ENCODE data around the gene RNMT.
"Not testable (repeated sequence)": the region's sequence is repeated elsewhere in the genome, so short reads cannot be mapped to it uniquely, and the experiment has no call there.

RNMT gene

GRCh38 chr18:13735681-13736080 lies 9.2 kb downstream of the RNMT start:
- DNase-seq (ENCODE audit: low read depth): no peak

- no peak for DNase-seq (ENCODE audit: low read depth)
Measured at GRCh38 chr18:13745696-13746095, 19.2 kb downstream of the RNMT start.

DNA sequence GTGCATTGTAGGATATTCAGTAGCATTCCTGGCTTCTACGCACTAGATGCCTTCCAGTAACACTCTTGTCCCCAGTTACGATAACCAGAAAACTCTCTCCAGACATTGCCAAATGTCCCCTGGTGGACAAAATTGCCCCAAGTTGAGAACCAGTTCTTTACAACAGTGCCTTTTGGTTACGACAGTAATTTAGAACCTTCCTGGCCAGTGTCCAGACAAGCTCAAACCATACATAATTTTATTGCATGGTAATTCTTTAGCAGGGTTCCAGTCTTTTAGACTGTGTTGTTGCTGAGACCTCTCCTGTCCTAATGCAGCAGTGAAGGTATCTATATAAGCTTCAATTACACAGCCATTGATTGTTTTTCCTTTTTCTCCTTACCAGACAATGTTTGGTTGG lies 20.2 kb downstream of the RNMT start:
- DNase-seq (ENCODE audit: low read depth): no peak

- not testable (repeated sequence) for DNase-seq (ENCODE audit: low read depth)
Measured at GRCh38 chr18:13751599-13751998, 25.1 kb downstream of the RNMT start.

- DNase-seq (ENCODE audit: low read depth): no peak
Measured at GRCh38 chr18:13756261-13756660, 29.8 kb downstream of the RNMT start.

GRCh38 chr18:13756671-13757070 lies 30.2 kb downstream of the RNMT start:
- DNase-seq (ENCODE audit: low read depth): no peak

DNA sequence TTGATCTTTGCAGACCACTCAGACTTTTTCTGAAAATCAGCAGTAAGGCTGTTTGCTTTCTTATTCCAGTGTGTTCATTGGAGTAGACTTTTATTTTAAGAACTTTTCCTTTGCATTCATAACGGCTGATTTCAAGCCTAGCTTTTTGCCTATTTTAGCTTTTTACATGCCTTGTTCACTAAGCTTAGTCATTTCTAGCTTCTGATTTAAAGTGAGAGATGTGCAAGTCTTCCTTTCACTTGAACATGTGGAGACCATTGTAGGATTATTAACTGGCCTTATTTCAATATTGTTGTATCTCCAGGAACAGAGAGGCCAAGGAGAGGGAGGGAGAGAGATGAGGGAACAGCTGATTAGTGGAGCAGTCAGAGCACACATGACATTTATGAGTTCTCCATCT lies 32.1 kb downstream of the RNMT start:
- DNase-seq (ENCODE audit: low read depth): no peak

GRCh38 chr18:13760047-13760446 lies 33.6 kb downstream of the RNMT start:
- no peak for DNase-seq (ENCODE audit: low read depth)

- no peak for DNase-seq (ENCODE audit: low read depth)
Measured at GRCh38 chr18:13762690-13763439, 36.4 kb downstream of the RNMT start.

- no peak for DNase-seq (ENCODE audit: low read depth)
Measured at GRCh38 chr18:13775058-13775457, 48.6 kb downstream of the RNMT start.

DNA sequence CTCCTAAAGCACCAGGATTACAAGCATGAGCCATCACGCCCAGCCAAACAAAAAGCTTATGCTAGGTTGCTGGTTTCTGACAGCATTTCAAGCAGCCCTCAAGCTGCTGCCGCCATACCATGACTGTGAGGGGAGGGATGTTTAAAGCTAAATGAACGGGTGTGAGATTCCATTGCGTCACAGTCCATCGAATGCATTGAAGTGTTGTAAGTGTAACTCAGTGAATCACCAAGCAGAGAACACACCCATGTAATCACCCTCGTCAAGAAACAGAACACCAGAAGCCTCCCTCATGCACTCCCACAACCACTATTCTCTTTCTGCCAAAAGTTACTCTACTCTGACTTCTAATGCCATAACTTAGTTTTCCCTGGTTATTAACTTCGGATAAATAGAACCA lies 64.7 kb downstream of the RNMT start:
- DNase-seq (ENCODE audit: low read depth): no peak

DNA sequence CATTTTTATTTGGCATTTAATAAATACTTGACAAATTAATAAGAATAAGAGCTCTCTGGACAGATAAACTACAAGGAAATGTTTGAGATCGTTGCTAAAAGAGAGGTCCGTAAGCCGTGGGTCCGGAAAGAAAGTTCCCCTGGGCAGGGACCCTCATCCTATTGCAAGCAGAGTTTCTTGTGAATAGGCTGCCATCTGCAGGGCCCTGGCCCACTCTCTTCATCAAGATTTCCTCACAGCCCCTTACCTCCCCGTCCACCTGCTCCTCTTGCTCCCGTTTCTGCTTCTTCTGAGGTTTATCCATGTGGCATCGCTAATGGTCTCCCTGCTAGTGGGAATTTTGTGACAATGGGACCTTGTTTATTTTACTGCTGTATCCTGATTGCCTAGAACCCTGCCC lies 67.3 kb downstream of the RNMT start:
- no peak for DNase-seq (ENCODE audit: low read depth)

DNA sequence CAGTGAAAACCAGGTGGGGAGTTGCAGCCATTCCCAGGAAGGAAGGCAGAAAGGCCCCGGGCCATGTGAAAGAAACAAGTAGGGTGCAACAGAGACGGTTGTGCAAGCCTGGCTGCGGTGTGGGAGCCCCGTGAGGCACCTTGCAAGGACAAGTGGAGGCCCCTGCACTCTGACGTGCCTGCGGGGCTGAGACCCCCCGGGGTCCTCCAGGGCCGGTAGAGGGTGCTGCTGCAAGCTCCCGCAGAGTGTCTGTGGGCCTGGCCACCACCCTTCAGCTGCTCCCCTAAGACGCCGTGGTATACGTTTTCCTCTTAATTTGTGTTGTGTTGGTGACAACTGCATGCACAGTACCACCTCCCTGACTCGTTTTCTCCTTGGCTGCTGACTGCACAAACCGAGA lies 70.0 kb downstream of the RNMT start:
- no peak for DNase-seq (ENCODE audit: low read depth)

GRCh38 chr18:13797157-13797611 lies 70.7 kb downstream of the RNMT start:
- no peak for DNase-seq (ENCODE audit: low read depth)

- DNase-seq (ENCODE audit: low read depth): no peak
Measured at GRCh38 chr18:13799396-13799795, 72.9 kb downstream of the RNMT start.

GRCh38 chr18:13800505-13801259 lies 74.2 kb downstream of the RNMT start:
- DNase-seq (ENCODE audit: low read depth): no peak

GRCh38 chr18:13801260-13801601 lies 74.8 kb downstream of the RNMT start:
- no peak for DNase-seq (ENCODE audit: low read depth)

DNA sequence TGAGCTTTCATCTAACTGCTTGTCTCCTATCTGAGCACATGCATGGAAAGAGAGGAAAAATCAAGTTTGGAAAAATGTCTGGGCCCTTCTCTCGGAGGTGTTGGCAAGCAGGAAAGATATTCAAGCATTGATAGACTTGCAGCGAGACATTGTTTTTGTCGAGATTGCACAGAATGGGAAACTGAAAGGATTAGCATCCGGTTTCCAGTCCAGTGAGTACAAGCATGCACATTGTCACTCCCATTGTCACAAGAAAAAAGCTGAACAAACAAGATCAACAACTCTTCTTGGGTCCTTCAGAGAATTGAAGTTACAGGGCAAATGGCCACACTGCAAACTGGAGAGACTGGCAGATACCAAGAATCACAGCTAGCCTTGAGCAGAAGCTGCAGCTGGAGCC lies 77.8 kb downstream of the RNMT start:
- DNase-seq (ENCODE audit: low read depth): no peak

DNA sequence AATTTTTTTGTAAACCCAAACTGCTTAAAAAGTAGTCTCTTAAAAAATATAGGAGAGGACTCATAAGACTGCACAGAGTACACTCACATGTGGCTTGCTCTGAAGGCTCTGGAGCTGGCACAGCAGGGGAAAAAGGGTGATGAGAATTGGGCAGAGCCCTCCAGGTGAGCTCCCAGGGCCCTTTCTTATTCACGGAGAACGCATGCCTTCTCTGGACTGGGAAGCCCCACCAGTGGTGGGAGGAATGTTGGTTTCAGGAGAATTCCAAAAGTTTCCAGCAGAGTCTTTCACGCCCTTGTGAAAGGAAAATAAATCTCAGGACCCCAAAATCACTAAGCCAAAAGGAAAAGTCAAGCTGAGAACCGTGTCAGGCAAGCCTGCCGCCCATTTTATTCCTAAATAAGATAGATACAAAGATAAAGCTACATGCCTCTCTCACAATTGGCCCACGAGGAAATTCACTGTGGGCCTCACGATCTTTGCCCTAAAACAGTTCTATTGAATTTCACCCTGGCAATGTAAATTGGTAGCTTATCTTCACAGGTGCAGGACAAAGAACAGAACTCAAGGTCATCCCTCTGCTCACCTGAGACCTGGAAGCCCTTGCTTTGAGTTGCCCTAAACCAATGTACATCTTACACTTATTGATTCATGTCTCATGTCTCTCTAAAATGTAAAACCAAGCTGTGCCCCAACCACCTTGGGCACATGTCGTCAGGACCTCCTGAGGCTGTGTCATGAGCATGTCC lies 82.0 kb downstream of the RNMT start:
- DNase-seq (ENCODE audit: low read depth): no peak

- no peak for DNase-seq (ENCODE audit: low read depth)
Measured at GRCh38 chr18:13809043-13809430, 82.6 kb downstream of the RNMT start.

DNA sequence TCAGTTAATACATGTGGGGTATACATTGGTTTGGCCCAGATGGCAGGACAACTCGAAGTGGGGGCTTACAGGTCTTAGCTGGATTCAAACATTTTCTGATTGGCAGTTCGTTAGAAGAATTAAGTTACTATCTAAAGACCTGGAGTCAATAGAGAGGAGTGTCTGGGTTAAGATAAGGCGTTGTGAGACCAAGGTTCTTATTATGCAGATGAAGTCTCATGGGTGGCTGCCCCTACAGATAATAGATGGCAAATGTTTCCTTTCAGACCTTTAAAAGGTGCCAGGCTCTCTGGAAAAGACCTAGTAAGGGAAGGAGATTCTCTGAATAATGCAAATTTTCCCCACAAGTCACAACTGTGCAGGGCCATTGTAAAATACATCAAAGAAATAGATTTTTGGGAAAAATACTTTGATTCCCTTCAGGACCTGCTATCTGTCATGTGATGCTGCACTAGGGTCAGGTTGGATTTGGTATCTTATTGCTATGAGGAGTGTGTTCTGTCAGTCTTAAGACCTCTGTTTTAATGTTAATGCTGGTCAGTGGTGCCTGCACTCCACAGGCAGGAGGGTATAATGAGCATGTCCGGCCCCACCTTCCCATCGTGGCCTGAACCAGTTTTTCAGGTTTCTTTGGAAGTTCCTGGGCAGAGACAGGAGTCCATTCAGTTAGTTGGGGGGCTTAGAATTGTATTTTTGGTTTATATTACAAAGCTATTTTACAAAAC lies 83.2 kb downstream of the RNMT start:
- DNase-seq (ENCODE audit: low read depth): no peak

- DNase-seq (ENCODE audit: low read depth): no peak
Measured at GRCh38 chr18:13810950-13811485, 84.5 kb downstream of the RNMT start.
